Naive thymus-derived CD8-positive, alpha-beta T cell (primary cell): ENCODE data around the gene MEPCE. TPM values are rescaled to one million over a fixed set of nuclear protein-coding genes. Genes with fewer than 3 reads are reported as not detected.
"Not testable (repeated sequence)": the region's sequence is repeated elsewhere in the genome, so short reads cannot be mapped to it uniquely, and the experiment has no call there.

Experiments
- ATAC-seq, 2 donors: fragments of 150-1000 bp; cut with Tn5 transposase in 1 of 2; sonication (Bioruptor Pico), chemical (Tn5 transposase) in 1 of 2; 1 replicate in 1 of 2; 2 replicates in 1 of 2; pipeline ENCODE4 v1.10.0; 2021; ENCODE audit warnings: mild to moderate bottlenecking in 2 of 2, moderate library complexity in 2 of 2
- POLR2A ChIA-PET: fragments of 350-600 bp; sonication (Branson Sonifier 250); formaldehyde crosslinking; loops from one replicate; lab custom pipeline; 2021; ENCODE audit warnings: antibody characterized with exemption; lab: Charles Lee
- DNase-seq, 10 donors: peaks; one replicate each; pipeline versions ENCODE4 v3.0.0 to v3.0.0-alpha.2; 2020 to 2022
- H3K27ac Mint-ChIP-seq, 10 donors: one replicate each; pipeline ENCODE4 v1.8.0; 2020 to 2022; ENCODE audit warnings: mild to moderate bottlenecking in 10 of 10, mixed read lengths in 10 of 10, moderate library complexity in 4 of 10, inconsistent platforms in 1 of 10
- H3K27me3 Mint-ChIP-seq, 5 donors: one replicate each; pipeline ENCODE4 v1.8.0; 2021 to 2022; ENCODE audit warnings: mixed read lengths in 5 of 5
- H3K36me3 Mint-ChIP-seq, 3 donors: one replicate each; pipeline ENCODE4 v1.8.0; 2020 to 2022; ENCODE audit warnings: mixed read lengths in 3 of 3, mild to moderate bottlenecking in 2 of 3, inconsistent platforms in 1 of 3
- H3K4me1 Mint-ChIP-seq, 4 donors: one replicate each; pipeline ENCODE4 v1.8.0; 2021 to 2022; ENCODE audit warnings: mixed read lengths in 4 of 4
- H3K4me3 Mint-ChIP-seq, 10 donors: one replicate each; pipeline ENCODE4 v1.8.0; 2020 to 2022; ENCODE audit warnings: mild to moderate bottlenecking in 10 of 10, mixed read lengths in 10 of 10, moderate library complexity in 6 of 10, inconsistent platforms in 1 of 10
- H3K9me3 Mint-ChIP-seq, 9 donors: one replicate each; pipeline ENCODE4 v1.8.0; 2020 to 2022; ENCODE audit warnings: mixed read lengths in 9 of 9, mild to moderate bottlenecking in 3 of 9, inconsistent platforms in 1 of 9, moderate library complexity in 1 of 9
- polyA plus RNA-seq, 3 donors: library from polyadenylated mRNA; unstranded; fragments of 300-500 nt; fragmentation: Illumina TruSeq; gene quantifications; one replicate each; pipeline ENCODE4 v1.2.3, GENCODE V29; 2021
- total RNA-seq, 8 experiments: library from RNA in 2 of 8; stranded (reverse) in 2 of 8; gene quantifications; one replicate each; pipeline ENCODE4 v1.2.3 and lab custom pipeline; 2021 to 2026

The MEPCE gene
- total RNA-seq (10 to 100 TPM; 64.8 to 66.8 TPM), polyA plus RNA-seq (10 to 100 TPM in 2 of 3 donors, 1 to 10 TPM in 1; 9.7 to 15.8 (median 11.3) TPM), total RNA-seq (lab: John Stamatoyannopoulos, UW) (18.0 to 50.4 (median 21.7) reads per million in 6 experiments)

GRCh38 chr7:100429637-100430492 is at the start of gene MEPCE:
Gene MEPCE (plus strand): TSS chr7:100429831. CDS start chr7:100430019, 188 bp downstream.
- DNase-seq (peak; percentile 93 to 99 (median 98)), ATAC-seq (peak; percentile 48 to 49)
- H3K27me3 Mint-ChIP-seq, result peaks cover 0 to 11% (median 0%) of the 10 kb centered on the region in 5 donors
- H3K4me3 Mint-ChIP-seq, result peak within 1 kb of the TSS; percentile 89 to 100 (median 99)
- peak within 1 kb of the TSS; percentile 99 to 100 (median 100) for H3K27ac Mint-ChIP-seq
- H3K36me3 Mint-ChIP-seq, result peaks cover 4 to 37% (median 9%) of the 10 kb centered on the region in 3 donors
- peaks cover 32 to 66% (median 60%) of the 10 kb centered on the region in 4 donors for H3K4me1 Mint-ChIP-seq
- peaks cover 0 to 5% (median 0%) of the 10 kb centered on the region in 9 donors for H3K9me3 Mint-ChIP-seq
- POLR2A ChIA-PET, result interaction anchor here (0.6 to 4.2 kb wide), 59 partner anchors 8 to 1064 kb away, joined by 3 to 72 read pairs (median 5); partner anchors contain the start of genes AGFG2, AP4M1, ATP5MF and BUD31

DNA sequence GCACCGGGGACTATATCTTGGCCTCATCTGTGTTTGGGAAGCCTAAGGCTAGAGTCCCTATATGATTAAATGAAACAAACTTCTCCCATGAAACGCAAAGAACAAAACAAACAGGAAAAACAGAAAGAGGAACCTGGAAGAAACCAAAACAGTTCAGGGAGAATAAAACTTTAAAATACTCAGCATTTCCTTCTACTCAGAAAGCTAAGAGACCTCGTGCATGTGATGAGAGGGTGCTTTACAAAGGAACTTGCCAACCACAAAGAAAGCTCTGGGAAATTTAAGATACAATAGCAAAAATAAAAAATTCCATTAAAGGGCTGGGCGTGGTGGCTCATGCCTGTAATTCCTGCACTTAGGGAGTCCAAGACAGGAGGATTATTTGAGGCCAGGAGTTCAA is 49.4 kb upstream of the MEPCE start:
- POLR2A ChIA-PET, result interaction anchor here (0.7 to 1.1 kb wide), 2 partner anchors 19 to 48 kb away, joined by 4 read pairs; partner anchors contain the start of gene ZCWPW1
- no peaks in the 10 kb centered on the region for H3K9me3 Mint-ChIP-seq
- peak overlapping the region in 1 of 10 donors; percentile 35 for H3K27ac Mint-ChIP-seq

DNA sequence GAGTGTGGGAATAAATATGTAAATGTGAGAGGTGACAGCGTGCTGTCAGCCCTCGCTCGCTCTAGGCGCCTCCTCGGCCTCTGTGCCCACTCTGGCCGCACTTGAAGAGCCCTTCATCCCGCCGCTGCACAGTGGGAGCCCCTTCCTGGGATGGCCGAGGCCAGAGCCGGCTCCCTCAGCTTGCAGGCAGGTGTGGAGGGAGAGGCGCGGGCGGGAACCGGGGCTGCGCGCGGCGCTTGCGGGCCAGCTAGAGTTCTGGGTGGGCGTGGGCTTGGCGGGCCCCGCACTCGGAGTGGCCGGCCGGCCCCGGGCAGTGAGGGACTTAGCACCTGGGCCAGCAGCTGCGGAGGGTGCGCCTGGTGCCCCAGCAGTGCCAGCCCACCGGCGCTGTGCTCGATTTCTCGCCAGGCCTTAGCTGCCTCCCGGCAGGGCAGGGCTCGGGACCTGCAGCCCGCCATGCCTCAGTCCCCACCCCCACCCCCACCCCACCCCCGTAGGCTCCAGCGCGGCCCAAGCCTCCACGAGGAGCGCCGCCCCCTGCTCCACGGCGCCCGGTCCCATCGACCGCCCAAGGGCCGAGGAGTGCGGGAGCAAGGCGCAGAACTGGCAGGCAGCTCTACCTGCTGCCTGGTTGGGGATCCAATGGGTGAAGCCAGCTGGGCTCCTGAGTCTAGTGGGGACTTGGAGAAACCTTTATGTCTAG is 47.9 kb upstream of the MEPCE start:
- peaks cover 8 to 29% (median 12%) of the 10 kb centered on the region in 4 donors for H3K4me1 Mint-ChIP-seq
- ATAC-seq, H3K36me3 Mint-ChIP-seq, H3K4me3 Mint-ChIP-seq, DNase-seq, H3K27ac Mint-ChIP-seq, H3K9me3 Mint-ChIP-seq, POLR2A ChIA-PET, H3K27me3 Mint-ChIP-seq: not testable (repeated sequence)

More for the DNA sequence above, 49.4 kb upstream of the MEPCE start:
- Mint-ChIP-seq H3K4me3 (no peak overlapping the region), H3K4me1 (peaks cover 9 to 39% (median 14%) of the 10 kb centered on the region in 4 donors), H3K27me3 (peaks cover 0 to 1% (median 0%) of the 10 kb centered on the region in 5 donors), H3K36me3 (peaks cover 0 to 2% (median 0%) of the 10 kb centered on the region in 3 donors)
- DNase-seq (no peak), ATAC-seq (no peak)

GRCh38 chr7:100382234-100382853 is 47.3 kb upstream of the MEPCE start:
- peak overlapping the region in 4 of 10 donors; percentile 21 to 79 (median 50) for H3K27ac Mint-ChIP-seq
- POLR2A ChIA-PET, result interaction anchor here (0.6 kb wide), 1 partner anchor 12 kb away, joined by 9 read pairs; no protein-coding TSS in a partner anchor
- DNase-seq (peak in 1 of 10 donors; percentile 23), ATAC-seq (peak in 1 of 2 donors; percentile 70)
- not testable (repeated sequence) for H3K27me3 Mint-ChIP-seq, H3K36me3 Mint-ChIP-seq, H3K9me3 Mint-ChIP-seq
- peak overlapping the region; percentile 6 to 77 (median 46) for H3K4me3 Mint-ChIP-seq
- peaks cover 8 to 29% (median 12%) of the 10 kb centered on the region in 4 donors for H3K4me1 Mint-ChIP-seq

DNA sequence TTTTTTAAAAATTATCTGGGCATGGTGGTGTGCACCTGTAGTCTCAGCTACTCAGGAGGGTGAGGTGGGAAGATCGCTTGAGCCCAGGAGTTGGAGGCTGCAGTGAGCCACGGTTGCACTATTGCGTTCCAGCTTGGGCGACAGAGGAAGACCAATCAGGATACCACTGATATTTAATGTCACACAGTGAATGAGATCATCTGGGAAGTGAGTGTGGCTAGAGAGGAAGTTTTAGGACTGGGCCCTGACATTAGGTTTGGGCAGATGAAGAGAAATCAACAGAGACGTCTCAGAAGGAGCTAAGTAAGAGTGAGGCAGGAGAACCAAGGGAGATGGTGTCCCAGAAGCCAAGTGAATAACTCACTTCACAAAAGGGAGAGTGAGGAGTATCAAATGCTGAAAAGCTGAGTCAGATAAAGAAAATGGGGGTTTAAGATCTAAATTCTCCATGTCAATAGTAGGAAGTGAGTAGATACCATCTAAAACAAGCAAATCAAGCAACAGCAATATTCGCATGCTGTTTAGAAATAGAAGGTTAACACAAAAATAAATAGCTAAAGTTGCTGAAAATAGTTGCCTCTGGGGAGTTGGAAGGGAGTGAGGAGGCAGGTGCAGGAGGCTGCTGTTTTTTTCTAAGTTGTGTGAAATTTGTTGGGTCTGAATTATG is 44.9 kb upstream of the MEPCE start:
- ATAC-seq (no peak), DNase-seq (no peak)
- Mint-ChIP-seq H3K4me1 (peaks cover 8 to 29% (median 12%) of the 10 kb centered on the region in 4 donors), H3K9me3 (no peaks in the 10 kb centered on the region), H3K27ac (peak overlapping the region in 2 of 10 donors; percentile 10 to 30), H3K36me3 (no peaks in the 10 kb centered on the region), H3K4me3 (no peak overlapping the region), H3K27me3 (peaks cover 0 to 2% (median 0%) of the 10 kb centered on the region in 5 donors)
- POLR2A ChIA-PET, result no interaction called here

DNA sequence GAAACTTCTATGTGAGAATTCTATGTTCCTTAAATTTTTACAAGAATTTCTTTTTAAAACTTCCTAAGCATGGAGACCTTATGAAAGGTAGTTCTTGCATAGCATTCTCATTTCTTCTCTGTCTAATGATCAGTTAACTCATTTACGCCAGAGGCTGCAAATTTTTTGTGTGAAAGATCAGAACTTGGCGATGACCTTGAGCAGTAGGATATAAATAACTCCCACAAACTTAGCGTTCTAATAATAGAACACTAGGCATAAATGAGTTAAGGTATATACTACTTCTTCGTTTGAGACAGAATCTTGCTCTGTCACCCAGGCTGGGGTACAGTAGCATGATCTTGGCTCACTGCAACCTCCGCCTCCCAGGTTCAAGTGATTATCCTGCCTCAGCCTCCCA is 42.7 kb upstream of the MEPCE start:
- H3K27me3 Mint-ChIP-seq, result peaks cover 0 to 9% (median 7%) of the 10 kb centered on the region in 5 donors
- H3K4me1 Mint-ChIP-seq, result peaks cover 8 to 22% (median 13%) of the 10 kb centered on the region in 4 donors
- ATAC-seq (no peak), DNase-seq (no peak)
- POLR2A ChIA-PET, result no interaction called here
- no peaks in the 10 kb centered on the region for H3K36me3 Mint-ChIP-seq
- H3K9me3 Mint-ChIP-seq, result no peaks in the 10 kb centered on the region
- no peak overlapping the region for H3K4me3 Mint-ChIP-seq
- no peak overlapping the region for H3K27ac Mint-ChIP-seq

DNA sequence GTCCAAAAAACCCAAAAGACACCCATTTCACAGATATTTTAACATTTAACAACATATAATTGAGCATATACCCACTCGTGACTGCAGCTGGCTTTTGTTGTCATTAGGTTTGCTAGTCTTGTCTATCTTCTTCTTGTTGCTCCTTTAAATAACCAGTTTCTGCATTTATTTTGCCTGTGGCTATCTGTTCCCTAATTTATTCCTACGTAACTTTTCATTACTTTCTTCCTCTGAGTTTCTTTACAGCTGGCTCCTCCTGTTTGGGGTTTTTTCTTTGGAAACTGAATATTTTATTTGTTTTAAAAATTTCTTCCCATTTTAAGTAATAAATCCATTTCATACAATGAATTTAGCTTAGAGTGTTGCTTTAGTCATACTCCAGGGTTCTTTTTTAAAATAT is 41.9 kb upstream of the MEPCE start:
- H3K36me3 Mint-ChIP-seq, result no peaks in the 10 kb centered on the region
- POLR2A ChIA-PET, result no interaction called here
- ATAC-seq, result no peak

DNA sequence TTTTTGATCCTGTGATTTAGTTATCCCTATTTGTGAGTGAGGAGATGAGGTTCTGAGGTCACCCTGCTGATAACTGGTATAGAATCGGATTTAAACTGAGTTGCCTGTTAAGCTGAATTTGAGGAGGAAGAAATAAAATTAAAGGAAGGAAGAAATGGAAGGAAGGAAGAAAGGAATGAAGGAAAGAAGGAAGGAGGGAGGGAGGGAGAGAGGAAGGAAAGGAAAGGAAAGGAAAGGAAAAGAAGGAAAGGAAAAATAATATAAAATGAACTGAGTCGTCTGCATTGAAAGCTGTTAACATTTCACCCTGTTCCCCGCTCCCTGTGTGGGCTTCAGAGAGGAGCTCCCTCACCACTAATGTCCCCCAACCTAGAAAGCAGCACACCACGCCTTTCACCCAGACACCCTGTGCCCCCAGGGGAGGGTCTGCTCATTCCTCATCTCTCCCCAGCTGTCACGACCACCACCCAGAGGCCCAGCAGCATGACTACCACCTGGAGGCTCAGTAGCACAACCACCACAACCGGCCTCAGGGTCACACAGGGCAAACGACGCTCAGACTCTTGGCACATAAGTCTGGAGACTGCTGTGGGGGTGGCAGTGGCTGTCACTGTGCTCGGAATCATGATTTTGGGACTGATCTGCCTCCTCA is 40.1 kb upstream of the MEPCE start:
- H3K9me3 Mint-ChIP-seq, result no peaks in the 10 kb centered on the region
- peaks cover 0 to 20% (median 2%) of the 10 kb centered on the region in 4 donors for H3K4me1 Mint-ChIP-seq
- H3K27ac Mint-ChIP-seq, result no peak overlapping the region
- no peak for ATAC-seq
- peaks cover 1 to 9% (median 6%) of the 10 kb centered on the region in 5 donors for H3K27me3 Mint-ChIP-seq
- no peak overlapping the region for H3K4me3 Mint-ChIP-seq
- DNase-seq, result no peak
- POLR2A ChIA-PET, result interaction anchor here (0.7 kb wide), 1 partner anchor 175 kb away, joined by 3 read pairs; no protein-coding TSS in a partner anchor
- no peaks in the 10 kb centered on the region for H3K36me3 Mint-ChIP-seq

More for the DNA sequence above, 41.9 kb upstream of the MEPCE start:
- H3K9me3 Mint-ChIP-seq, result no peaks in the 10 kb centered on the region
- H3K4me3 Mint-ChIP-seq, result no peak overlapping the region
- H3K27me3 Mint-ChIP-seq, result peaks cover 1 to 9% (median 7%) of the 10 kb centered on the region in 5 donors
- H3K4me1 Mint-ChIP-seq, result peaks cover 6 to 23% (median 9%) of the 10 kb centered on the region in 4 donors
- H3K27ac Mint-ChIP-seq, result no peak overlapping the region
- DNase-seq, result no peak

- H3K36me3 Mint-ChIP-seq, result no peaks in the 10 kb centered on the region
- POLR2A ChIA-PET, result no interaction called here
- H3K4me3 Mint-ChIP-seq, result no peak overlapping the region
- H3K27me3 Mint-ChIP-seq, result peaks cover 1 to 9% (median 6%) of the 10 kb centered on the region in 5 donors
- peak overlapping the region in 2 of 10 donors; percentile 37 to 48 for H3K27ac Mint-ChIP-seq
- no peak for DNase-seq
- ATAC-seq, result no peak
- H3K4me1 Mint-ChIP-seq, result peaks cover 0 to 14% (median 2%) of the 10 kb centered on the region in 4 donors
- no peaks in the 10 kb centered on the region for H3K9me3 Mint-ChIP-seq
Observed at GRCh38 chr7:100390286-100391009, 39.2 kb upstream of the MEPCE start.

DNA sequence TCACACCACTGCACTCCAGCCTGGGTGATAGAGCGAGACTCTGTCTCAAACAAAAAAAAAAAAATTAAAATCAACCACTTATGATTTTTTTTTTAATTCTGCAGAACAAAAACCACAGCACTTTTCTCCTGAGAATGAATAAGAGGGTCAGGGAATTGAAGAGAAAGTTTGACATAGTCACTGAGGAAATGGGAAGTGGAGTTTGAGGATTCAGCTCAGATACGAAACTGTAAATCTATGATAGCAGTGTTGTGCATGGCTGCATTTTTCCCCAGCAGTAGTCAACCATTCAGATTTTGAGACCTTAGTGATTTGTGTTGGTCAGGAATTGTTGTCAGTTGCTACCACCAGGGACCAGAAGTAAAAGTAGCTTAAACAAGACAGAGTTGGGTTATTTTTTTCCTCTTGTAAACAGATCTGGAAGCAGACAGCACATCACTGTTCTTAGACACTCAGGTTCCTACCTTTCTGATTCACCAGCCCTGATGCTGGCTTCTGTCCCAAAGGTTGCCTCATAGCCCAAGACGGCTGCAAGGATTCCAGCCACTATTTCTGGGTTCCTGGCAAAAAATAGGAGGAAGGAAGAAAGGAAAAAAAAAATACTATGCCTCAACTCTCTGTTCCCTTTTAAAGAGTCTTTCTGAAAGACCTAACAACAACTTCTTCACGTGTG is 36.3 kb upstream of the MEPCE start:
- Mint-ChIP-seq H3K36me3 (no peaks in the 10 kb centered on the region), H3K27me3 (peaks cover 1 to 9% (median 6%) of the 10 kb centered on the region in 5 donors), H3K27ac (no peak overlapping the region), H3K9me3 (no peaks in the 10 kb centered on the region), H3K4me3 (no peak overlapping the region), H3K4me1 (peaks cover 8 to 33% (median 14%) of the 10 kb centered on the region in 4 donors)
- POLR2A ChIA-PET, result interaction anchor here (0.7 to 1.2 kb wide), 2 partner anchors 11 to 191 kb away, joined by 3 to 9 read pairs; no protein-coding TSS in a partner anchor
- DNase-seq, result no peak
- no peak for ATAC-seq
